Measurements from ENCODE around the gene CNOT2. TPM values are rescaled to one million over a fixed set of nuclear protein-coding genes. Genes with fewer than 3 reads are reported as not detected.
A peak's percentile ranks its signal among the peaks of the same experiment; 100 is the strongest.

CNOT2 gene
- total RNA-seq, 1 donor: 135 TPM

- H3K4me3 ChIP-seq (ENCODE audit: low read depth, low read length): no peak overlapping the region
- TF ChIP-seq CTCF (IDR thresholded peaks at IDR 0.05; ENCODE audit: insufficient read depth, low read length): no peak
- DNase-seq (ENCODE audit: low read depth): no peak
Measured at GRCh38 chr12:70258605-70259403, 15.6 kb downstream of the CNOT2 start.

- no peak overlapping the region for H3K4me3 ChIP-seq (ENCODE audit: low read depth, low read length)
- no peak for DNase-seq (ENCODE audit: low read depth)
- no peak for TF ChIP-seq CTCF (IDR thresholded peaks at IDR 0.05; ENCODE audit: insufficient read depth, low read length)
Measured at GRCh38 chr12:70260646-70261045, 17.4 kb downstream of the CNOT2 start.

GRCh38 chr12:70264067-70264867, 21.0 kb downstream of the CNOT2 start:
- no peak overlapping the region for H3K4me3 ChIP-seq (ENCODE audit: low read depth, low read length)
- TF ChIP-seq CTCF (IDR thresholded peaks at IDR 0.05; ENCODE audit: insufficient read depth, low read length): no peak
- no peak for DNase-seq (ENCODE audit: low read depth)

GRCh38 chr12:70265132-70265531, 21.9 kb downstream of the CNOT2 start:
- no peak for TF ChIP-seq CTCF (IDR thresholded peaks at IDR 0.05; ENCODE audit: insufficient read depth, low read length)
- no peak for DNase-seq (ENCODE audit: low read depth)
- H3K4me3 ChIP-seq (ENCODE audit: low read depth, low read length): no peak overlapping the region

GRCh38 chr12:70267550-70267949, 24.3 kb downstream of the CNOT2 start:
- peak; percentile 50 for DNase-seq (ENCODE audit: low read depth)
- TF ChIP-seq CTCF (IDR thresholded peaks at IDR 0.05; ENCODE audit: insufficient read depth, low read length): no peak

GRCh38 chr12:70268972-70269371, 25.7 kb downstream of the CNOT2 start:
- no peak overlapping the region for H3K4me3 ChIP-seq (ENCODE audit: low read depth, low read length)
- DNase-seq (ENCODE audit: low read depth): no peak
- no peak for TF ChIP-seq CTCF (IDR thresholded peaks at IDR 0.05; ENCODE audit: insufficient read depth, low read length)

More at GRCh38 chr12:70267550-70267949, 24.3 kb downstream of the CNOT2 start:
- H3K4me3 ChIP-seq (ENCODE audit: low read depth, low read length): no peak overlapping the region

All from fibroblast of the aortic adventitia (primary cell).